Lung (tissue), 12 donors: ENCODE data around the gene KNDC1. TPM values are rescaled to one million over a fixed set of nuclear protein-coding genes. Genes with fewer than 3 reads are reported as not detected.
A peak's percentile ranks its signal among the peaks of the same experiment; 100 is the strongest.

Experiments
- ATAC-seq: fragments of 200-7000 bp; cut with Tn5 transposase; one replicate; pipeline ENCODE4 v1.9.1; 2020; ENCODE audit warnings: moderate number of reproducible peaks; ENCODE audit not compliant: insufficient read depth, low FRiP score
- DNase-seq, 3 donors: peaks; one replicate each; pipeline ENCODE4 v3.0.0-alpha.2; 2013 to 2017
- H3K27ac ChIP-seq, 2 donors: one replicate each; pipeline ENCODE4 v1.5.1; 2013; ENCODE audit warnings: mild to moderate bottlenecking in 2 of 2, moderate library complexity in 2 of 2, control low read depth in 1 of 2, inconsistent platforms in 1 of 2, low read depth in 1 of 2, low read length in 1 of 2
- H3K27me3 ChIP-seq, 3 donors: one replicate each; pipeline ENCODE4 v1.5.1; 2013; ENCODE audit warnings: low read length in 2 of 3; ENCODE audit not compliant: control insufficient read depth in 3 of 3, insufficient read depth in 3 of 3
- H3K36me3 ChIP-seq, 4 donors: one replicate each; pipeline ENCODE4 v1.5.1; 2013; ENCODE audit warnings: low read length in 4 of 4, mild to moderate bottlenecking in 1 of 4, moderate library complexity in 1 of 4; ENCODE audit not compliant: control insufficient read depth in 4 of 4, insufficient read depth in 4 of 4
- H3K4me1 ChIP-seq, 5 donors: one replicate each; pipeline ENCODE4 v1.5.1; 2013; ENCODE audit warnings: low read length in 5 of 5, mild to moderate bottlenecking in 2 of 5, moderate library complexity in 1 of 5; ENCODE audit not compliant: control insufficient read depth in 5 of 5, insufficient read depth in 5 of 5
- H3K4me3 ChIP-seq: one replicate; pipeline ENCODE4 v1.5.1; 2013; ENCODE audit warnings: mild to moderate bottlenecking, control low read depth, moderate library complexity
- H3K9ac ChIP-seq, 2 donors: one replicate each; pipeline ENCODE4 v1.5.1; 2013; ENCODE audit warnings: low read length in 2 of 2, control low read depth in 1 of 2; ENCODE audit not compliant: insufficient read depth in 1 of 2
- H3K9me3 ChIP-seq, 4 donors: one replicate each; pipeline ENCODE4 v1.5.1; 2013; ENCODE audit warnings: low read length in 3 of 4, mild to moderate bottlenecking in 1 of 4, moderate library complexity in 1 of 4; ENCODE audit not compliant: control insufficient read depth in 4 of 4, insufficient read depth in 3 of 4
- CTCF ChIP-seq: IDR thresholded peaks from 2 replicates; pipeline ENCODE4 v1.5.1; 2012; ENCODE audit warnings: mild to moderate bottlenecking; ENCODE audit errors: control extremely low read depth, extremely low read depth
- WGBS, 2 donors: extraction: QIAGEN DNeasy Blood & Tissue Kit; methylation state at CpG; one replicate each; pipeline ENCODE4 v1.1.7; 2013; 5-methylcytosine and 5-hydroxymethylcytosine counted together
- polyA plus RNA-seq, 2 donors: library from polyadenylated mRNA; stranded (reverse); fragments of 200-250 nt; gene quantifications; one replicate each; pipeline ENCODE4 v1.2.1, GENCODE V29; 2013
- total RNA-seq, 2 donors: library from RNA; depleted of rRNA in 1 of 2; stranded (reverse); fragments of >200 nt in 1 of 2; gene quantifications; one replicate each; pipeline ENCODE4 v1.2.1, GENCODE V29; 2014 to 2021
- donor health status: control.
- donor health status: control.
- donor health status: Bipolar disorder and iron deficiency.
- donor health status: healthy.
- donor health status: DM: yes; HTN: yes; CAD: no.

KNDC1 gene
- total and polyA plus RNA-seq, 4 donors = 3.2 to 21.0 (median 6.7) TPM

- Histone ChIP-seq H3K27ac (no peak within 1 kb of the TSS), H3K4me1 (peaks cover 0 to 5% (median 0%) of the 10 kb centered on the region in 5 donors), H3K9ac (no peak within 1 kb of the TSS), H3K36me3 (no peaks in the 10 kb centered on the region), H3K27me3 (peaks cover 35 to 54% (median 41%) of the 10 kb centered on the region in 3 donors), H3K9me3 (peaks cover 0 to 7% (median 0%) of the 10 kb centered on the region in 4 donors), H3K4me3 (no peak within 1 kb of the TSS)
- ATAC-seq = no peak
- 1 to 3% methylated on average over 21 to 49 of the region's 49 CpGs for WGBS, 2 donors
- TF ChIP-seq CTCF = no peak
- no peak for DNase-seq
Observed at GRCh38 chr10:133230044-133230361, 70.0 kb downstream of the KNDC1 start, which contains the start of gene UTF1. UTF1 (plus strand) TSS chr10:133230217; CDS start chr10:133230289, 72 bp downstream.

- DNase-seq (peak; percentile 22 to 47 (median 46)), ATAC-seq (no peak)
- Histone ChIP-seq H3K9me3 (peaks cover 0 to 7% (median 0%) of the 10 kb centered on the region in 4 donors), H3K4me1 (peaks cover 0 to 7% (median 0%) of the 10 kb centered on the region in 5 donors), H3K27ac (no peak overlapping the region), H3K4me3 (no peak overlapping the region), H3K27me3 (peaks cover 35 to 56% (median 36%) of the 10 kb centered on the region in 3 donors), H3K36me3 (no peaks in the 10 kb centered on the region), H3K9ac (no peak overlapping the region)
- WGBS, 2 donors = 3% methylated on average over 60 to 122 of the region's 122 CpGs
- no peak for TF ChIP-seq CTCF
Observed at GRCh38 chr10:133230387-133231195, 70.6 kb downstream of the KNDC1 start.

GRCh38 chr10:133231244-133231945, 71.4 kb downstream of the KNDC1 start:
- TF ChIP-seq CTCF = no peak
- H3K4me3 ChIP-seq = no peak overlapping the region
- ATAC-seq = no peak
- peaks cover 36 to 58% (median 39%) of the 10 kb centered on the region in 3 donors for H3K27me3 ChIP-seq
- H3K27ac ChIP-seq = no peak overlapping the region
- DNase-seq = no peak
- H3K4me1 ChIP-seq = peaks cover 0 to 9% (median 0%) of the 10 kb centered on the region in 5 donors
- H3K36me3 ChIP-seq = no peaks in the 10 kb centered on the region
- peaks cover 0 to 5% (median 0%) of the 10 kb centered on the region in 4 donors for H3K9me3 ChIP-seq
- H3K9ac ChIP-seq = no peak overlapping the region
- 22 to 23% methylated on average over 41 to 44 of the region's 44 CpGs for WGBS, 2 donors
